Measurements from ENCODE around the gene ZNF358.

Gene ZNF358

DNA sequence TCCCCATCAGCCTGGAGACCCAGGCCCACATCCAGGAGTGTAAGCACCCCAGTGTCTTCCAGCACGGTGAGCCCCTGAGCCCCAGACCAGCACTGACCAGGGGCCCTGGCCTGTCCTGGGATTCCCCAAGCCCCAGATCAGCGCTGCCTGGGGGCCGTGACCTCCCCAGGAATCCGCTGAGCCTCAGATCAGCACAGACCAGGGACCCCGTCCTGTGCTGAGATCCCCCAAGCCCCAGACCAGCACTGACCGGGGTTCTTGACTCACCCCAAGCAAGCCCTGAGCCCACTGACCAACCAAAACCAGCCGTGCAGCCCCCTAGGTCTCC lies 12.3 kb downstream of the ZNF358 start:
- Histone ChIP-seq H3K4me1 (ENCODE audit: insufficient read depth, low read length) (peaks cover 15% of the 10 kb centered on the region), H4K20me1 (ENCODE audit: insufficient read depth, low read length) (no peaks in the 10 kb centered on the region; the same call in 1 of the 2 replicates), H3K79me2 (ENCODE audit: insufficient read depth, low read length) (peaks cover 12% of the 10 kb centered on the region), H2AFZ (ENCODE audit: low read depth, low read length) (no peak overlapping the region), H3K27ac (ENCODE audit: low read length) (no peak overlapping the region), H3K4me3 (ENCODE audit: low read depth in 1 of 2, low read length in 2 of 2) (no peak overlapping the region), H3K9me3 (ENCODE audit: insufficient read depth, low read length, severe bottlenecking) (no peaks in the 10 kb centered on the region), H3K36me3 (ENCODE audit: insufficient read depth, low read length) (peaks cover 58% of the 10 kb centered on the region), H3K4me2 (ENCODE audit: insufficient read depth, low read length) (no peak overlapping the region), H3K9ac (ENCODE audit: low read depth, low read length) (no peak overlapping the region), H3K27me3 (ENCODE audit: insufficient read depth, low read length, poor library complexity) (no peaks in the 10 kb centered on the region)
- no peak for ATAC-seq (ENCODE audit: insufficient read depth, low read depth)
- DNase-seq: no peak
- TF ChIP-seq EZH2 (IDR thresholded peaks at IDR 0.05; ENCODE audit: borderline replicate concordance, low read depth, low read length, severe bottlenecking): no peak
- TF ChIP-seq CTCF (IDR thresholded peaks at IDR 0.05; ENCODE audit: borderline replicate concordance, extremely low read depth, low read length, poor library complexity, severe bottlenecking): no peak

GRCh38 chr19:7528522-7529245 lies 12.8 kb downstream of the ZNF358 start:
- Histone ChIP-seq H2AFZ (ENCODE audit: low read depth, low read length) (no peak overlapping the region), H3K27me3 (ENCODE audit: insufficient read depth, low read length, poor library complexity) (no peaks in the 10 kb centered on the region), H3K4me2 (ENCODE audit: insufficient read depth, low read length) (no peak overlapping the region), H3K36me3 (ENCODE audit: insufficient read depth, low read length) (peaks cover 58% of the 10 kb centered on the region), H3K4me3 (ENCODE audit: low read depth in 1 of 2, low read length in 2 of 2) (no peak overlapping the region), H3K9me3 (ENCODE audit: insufficient read depth, low read length, severe bottlenecking) (no peaks in the 10 kb centered on the region), H3K79me2 (ENCODE audit: insufficient read depth, low read length) (peaks cover 6% of the 10 kb centered on the region), H3K9ac (ENCODE audit: low read depth, low read length) (no peak overlapping the region), H4K20me1 (ENCODE audit: insufficient read depth, low read length) (no peaks in the 10 kb centered on the region), H3K27ac (ENCODE audit: low read length) (no peak overlapping the region), H3K4me1 (ENCODE audit: insufficient read depth, low read length) (peaks cover 15% of the 10 kb centered on the region)
- TF ChIP-seq EZH2 (IDR thresholded peaks at IDR 0.05; ENCODE audit: borderline replicate concordance, low read depth, low read length, severe bottlenecking) (no peak), CTCF (IDR thresholded peaks at IDR 0.05; ENCODE audit: borderline replicate concordance, extremely low read depth, low read length, poor library complexity, severe bottlenecking) (no peak)
- DNase-seq (no peak), ATAC-seq (ENCODE audit: insufficient read depth, low read depth) (no peak)

DNA sequence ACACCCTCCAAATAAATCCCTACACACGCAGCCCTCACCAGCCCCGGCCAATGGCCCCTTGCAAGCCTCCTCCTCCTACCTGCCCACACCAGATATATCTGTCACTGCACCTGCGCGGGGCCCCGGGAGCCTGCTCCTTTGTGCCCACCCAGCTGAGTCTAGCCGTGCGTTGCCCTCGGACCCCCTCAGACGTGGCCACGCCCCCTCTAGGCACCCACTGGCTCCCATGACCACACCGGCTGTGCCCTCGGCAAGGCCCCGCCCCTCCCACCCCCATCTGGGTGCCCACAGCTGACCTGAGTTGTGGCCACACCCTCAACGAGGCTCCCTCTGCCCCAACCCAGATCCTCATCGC lies 13.3 kb downstream of the ZNF358 start:
- DNase-seq (no peak), ATAC-seq (ENCODE audit: insufficient read depth, low read depth) (no peak)
- Histone ChIP-seq H2AFZ (ENCODE audit: low read depth, low read length) (no peak overlapping the region), H3K9me3 (ENCODE audit: insufficient read depth, low read length, severe bottlenecking) (no peaks in the 10 kb centered on the region), H3K4me3 (ENCODE audit: low read depth in 1 of 2, low read length in 2 of 2) (no peak overlapping the region), H3K27ac (ENCODE audit: low read length) (no peak overlapping the region), H3K4me2 (ENCODE audit: insufficient read depth, low read length) (no peak overlapping the region), H3K27me3 (ENCODE audit: insufficient read depth, low read length, poor library complexity) (no peaks in the 10 kb centered on the region), H3K36me3 (ENCODE audit: insufficient read depth, low read length) (peaks cover 58% of the 10 kb centered on the region), H3K9ac (ENCODE audit: low read depth, low read length) (no peak overlapping the region), H4K20me1 (ENCODE audit: insufficient read depth, low read length) (no peaks in the 10 kb centered on the region), H3K79me2 (ENCODE audit: insufficient read depth, low read length) (peaks cover under 1% of the 10 kb centered on the region; the same call in 1 of the 2 replicates), H3K4me1 (ENCODE audit: insufficient read depth, low read length) (peaks cover 15% of the 10 kb centered on the region)
- TF ChIP-seq CTCF (IDR thresholded peaks at IDR 0.05; ENCODE audit: borderline replicate concordance, extremely low read depth, low read length, poor library complexity, severe bottlenecking) (no peak), EZH2 (IDR thresholded peaks at IDR 0.05; ENCODE audit: borderline replicate concordance, low read depth, low read length, severe bottlenecking) (no peak)
